Osteocyte (in vitro differentiated cells): ENCODE measurements around the gene GNB2. TPM values are rescaled to one million over a fixed set of nuclear protein-coding genes. Genes with fewer than 3 reads are reported as not detected.
"Not testable (repeated sequence)": the region's sequence is repeated elsewhere in the genome, so short reads cannot be mapped to it uniquely, and the experiment has no call there.

Experiments
- DNase-seq: peaks from one replicate; pipeline ENCODE4 v3.0.0; 2021; ENCODE audit warnings: mixed read lengths; ENCODE audit not compliant: unreplicated experiment; ENCODE audit errors: extremely low spot score
- H3K27ac Mint-ChIP-seq: one replicate; pipeline ENCODE4 v1.8.0; 2021; ENCODE audit warnings: mild to moderate bottlenecking, mixed read lengths; ENCODE audit not compliant: unreplicated experiment
- H3K27me3 Mint-ChIP-seq: one replicate; pipeline ENCODE4 v1.8.0; 2021; ENCODE audit warnings: mixed read lengths; ENCODE audit not compliant: unreplicated experiment
- H3K36me3 Mint-ChIP-seq: one replicate; pipeline ENCODE4 v1.8.0; 2021; ENCODE audit warnings: mixed read lengths; ENCODE audit not compliant: unreplicated experiment
- H3K4me1 Mint-ChIP-seq: one replicate; pipeline ENCODE4 v1.8.0; 2021; ENCODE audit warnings: mixed read lengths; ENCODE audit not compliant: unreplicated experiment
- H3K4me3 Mint-ChIP-seq: one replicate; pipeline ENCODE4 v1.8.0; 2021; ENCODE audit warnings: mild to moderate bottlenecking, moderate library complexity, mixed read lengths; ENCODE audit not compliant: unreplicated experiment
- H3K9me3 Mint-ChIP-seq: one replicate; pipeline ENCODE4 v1.8.0; 2021; ENCODE audit warnings: mixed read lengths; ENCODE audit not compliant: unreplicated experiment
- total RNA-seq: library from RNA; stranded (reverse); gene quantifications from 2 replicates; pipeline ENCODE4 v1.2.1, GENCODE V29; 2021
- TF ChIP-seq, protein P1 (sequence below): fragments of 200-600 bp; sonication (generic); IDR thresholded peaks from 2 replicates; pipeline ENCODE4 v1.5.0; 2021; ENCODE audit warnings: antibody characterized with exemption, mild to moderate bottlenecking, moderate library complexity

Gene GNB2
- total RNA-seq, 1 donor from 2014 or later, result 229 TPM

DNA sequence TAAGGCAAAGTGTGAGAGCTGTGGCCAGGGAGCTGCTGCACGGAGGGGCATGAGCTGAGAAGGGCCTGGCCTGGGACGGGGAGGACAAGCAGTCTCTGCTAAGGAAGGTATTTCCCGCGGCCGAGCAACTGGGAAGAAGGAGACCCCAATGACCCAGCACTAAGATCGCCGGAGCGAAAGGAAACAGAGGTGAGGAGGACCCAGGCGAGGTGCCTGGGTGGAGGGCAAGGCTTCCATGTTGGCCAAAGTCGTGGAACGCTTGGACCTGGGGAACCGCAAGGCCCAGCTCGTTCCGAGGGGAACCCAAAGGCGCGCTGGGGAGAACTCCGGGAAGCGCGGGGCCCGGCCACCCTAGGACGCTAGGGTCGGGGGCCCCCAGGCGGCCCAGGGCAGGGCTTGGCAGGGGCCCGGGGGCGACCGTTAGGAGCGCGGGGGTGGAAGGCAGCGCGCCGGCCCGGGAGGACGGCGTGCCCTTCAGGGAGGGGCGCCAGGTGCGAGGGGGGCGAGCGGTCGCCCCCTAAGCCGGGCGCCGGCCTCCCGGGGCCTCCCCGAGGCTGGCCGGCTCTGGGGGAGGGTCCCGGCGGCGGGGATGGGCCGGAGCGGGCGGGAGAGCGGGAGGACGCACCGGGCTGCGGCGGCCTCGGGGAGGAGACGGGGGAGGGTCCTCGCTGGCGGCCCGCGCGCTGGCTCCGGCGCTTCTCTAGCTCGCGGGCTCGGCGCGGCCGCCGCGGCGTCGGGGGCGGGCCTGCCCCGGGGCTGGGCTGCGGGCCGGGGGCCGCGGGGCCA, 20.0 kb downstream of the GNB2 start:
- peaks cover 7% of the 10 kb centered on the region for H3K36me3 Mint-ChIP-seq
- peak overlapping the region; percentile 93 for H3K4me3 Mint-ChIP-seq
- TF ChIP-seq, protein P1, sequence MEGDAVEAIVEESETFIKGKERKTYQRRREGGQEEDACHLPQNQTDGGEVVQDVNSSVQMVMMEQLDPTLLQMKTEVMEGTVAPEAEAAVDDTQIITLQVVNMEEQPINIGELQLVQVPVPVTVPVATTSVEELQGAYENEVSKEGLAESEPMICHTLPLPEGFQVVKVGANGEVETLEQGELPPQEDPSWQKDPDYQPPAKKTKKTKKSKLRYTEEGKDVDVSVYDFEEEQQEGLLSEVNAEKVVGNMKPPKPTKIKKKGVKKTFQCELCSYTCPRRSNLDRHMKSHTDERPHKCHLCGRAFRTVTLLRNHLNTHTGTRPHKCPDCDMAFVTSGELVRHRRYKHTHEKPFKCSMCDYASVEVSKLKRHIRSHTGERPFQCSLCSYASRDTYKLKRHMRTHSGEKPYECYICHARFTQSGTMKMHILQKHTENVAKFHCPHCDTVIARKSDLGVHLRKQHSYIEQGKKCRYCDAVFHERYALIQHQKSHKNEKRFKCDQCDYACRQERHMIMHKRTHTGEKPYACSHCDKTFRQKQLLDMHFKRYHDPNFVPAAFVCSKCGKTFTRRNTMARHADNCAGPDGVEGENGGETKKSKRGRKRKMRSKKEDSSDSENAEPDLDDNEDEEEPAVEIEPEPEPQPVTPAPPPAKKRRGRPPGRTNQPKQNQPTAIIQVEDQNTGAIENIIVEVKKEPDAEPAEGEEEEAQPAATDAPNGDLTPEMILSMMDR, result no peak
- peak; percentile 84 for DNase-seq
- peaks cover 9% of the 10 kb centered on the region for H3K27me3 Mint-ChIP-seq
- no peaks in the 10 kb centered on the region for H3K9me3 Mint-ChIP-seq
- H3K4me1 Mint-ChIP-seq, result peaks cover 30% of the 10 kb centered on the region
- peak overlapping the region; percentile 88 for H3K27ac Mint-ChIP-seq

DNA sequence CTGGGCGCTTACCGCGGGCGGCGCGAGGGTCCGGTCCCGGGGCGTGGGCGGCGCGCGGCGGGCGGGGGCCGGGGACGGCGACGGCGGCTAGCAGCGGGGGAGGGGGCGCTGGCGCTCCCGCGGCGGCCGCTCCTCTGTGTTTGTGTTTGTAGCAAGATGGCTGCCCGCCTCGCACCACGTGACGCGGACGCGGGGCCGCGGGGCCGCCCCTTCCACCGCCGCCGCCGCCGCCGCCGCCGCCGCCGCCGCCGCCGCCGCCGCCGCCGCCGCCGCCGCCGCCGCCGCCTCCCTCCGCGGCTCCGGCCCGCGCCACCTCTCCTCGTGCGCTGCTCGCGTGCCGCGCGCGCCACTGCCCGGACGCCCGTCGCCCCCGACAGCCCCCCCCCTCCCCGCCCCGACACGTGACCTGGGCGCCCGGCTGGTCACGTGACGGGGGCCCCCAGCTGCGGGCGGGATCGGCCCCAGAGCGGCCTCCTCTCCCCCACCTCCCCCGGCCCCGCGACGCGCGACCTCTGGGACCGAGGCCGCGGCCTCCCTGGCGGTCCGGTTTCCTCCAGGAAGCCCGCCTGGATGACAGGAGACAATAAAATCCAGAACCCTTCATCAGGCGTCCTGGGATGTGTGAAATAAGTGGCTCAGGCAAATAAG, 20.7 kb downstream of the GNB2 start, which contains the start of gene GIGYF1:
TSS of gene GIGYF1 (minus strand) at position 153 of the 648 bp plus-strand sequence. CDS start 6,012 bp downstream, outside the sequence.
- Mint-ChIP-seq H3K4me3 (peak within 1 kb of the TSS; percentile 93), H3K27ac (peak within 1 kb of the TSS; percentile 88), H3K27me3 (peaks cover 11% of the 10 kb centered on the region), H3K9me3 (no peaks in the 10 kb centered on the region), H3K36me3 (no peaks in the 10 kb centered on the region), H3K4me1 (peaks cover 24% of the 10 kb centered on the region)
- TF ChIP-seq, protein P1, result no peak
- DNase-seq, result peak; percentile 88

- Mint-ChIP-seq H3K27ac (no peak overlapping the region), H3K36me3 (no peaks in the 10 kb centered on the region), H3K27me3 (peaks cover 17% of the 10 kb centered on the region), H3K4me1 (peaks cover 22% of the 10 kb centered on the region), H3K4me3 (no peak overlapping the region), H3K9me3 (no peaks in the 10 kb centered on the region)
- DNase-seq, result no peak
- TF ChIP-seq, protein P1, result no peak
Measured at GRCh38 chr7:100696123-100696521, 22.6 kb downstream of the GNB2 start.

GRCh38 chr7:100699018-100699417, 25.5 kb downstream of the GNB2 start:
- H3K4me3 Mint-ChIP-seq, result no peak overlapping the region
- H3K4me1 Mint-ChIP-seq, result no peaks in the 10 kb centered on the region
- peaks cover 22% of the 10 kb centered on the region for H3K27me3 Mint-ChIP-seq

GRCh38 chr7:100701089-100701488, 27.5 kb downstream of the GNB2 start:
- not testable (repeated sequence) for H3K4me3 Mint-ChIP-seq, DNase-seq, H3K4me1 Mint-ChIP-seq, H3K27ac Mint-ChIP-seq, H3K36me3 Mint-ChIP-seq, H3K9me3 Mint-ChIP-seq
- peaks cover 22% of the 10 kb centered on the region for H3K27me3 Mint-ChIP-seq

More at GRCh38 chr7:100699018-100699417, 25.5 kb downstream of the GNB2 start:
- no peak overlapping the region for H3K27ac Mint-ChIP-seq
- no peaks in the 10 kb centered on the region for H3K36me3 Mint-ChIP-seq
- DNase-seq, result no peak
- no peaks in the 10 kb centered on the region for H3K9me3 Mint-ChIP-seq
- TF ChIP-seq, protein P1, result no peak
